Measurements from ENCODE around the gene USP21.

USP21 gene

GRCh38 chr1:161200421-161200991 lies 41.2 kb downstream of the USP21 start:
- Histone ChIP-seq H3K27ac (ENCODE audit: low read depth, low read length, poor library complexity, severe bottlenecking) (no peak overlapping the region), H3K4me1 (ENCODE audit: insufficient read depth, low read length, severe bottlenecking) (peaks cover 21% of the 10 kb centered on the region), H4K20me1 (ENCODE audit: insufficient read depth, low read length) (no peaks in the 10 kb centered on the region), H3K36me3 (ENCODE audit: insufficient read depth, low read length) (peaks cover 17% of the 10 kb centered on the region), H3K9me3 (ENCODE audit: low read length) (no peaks in the 10 kb centered on the region), H3K4me2 (ENCODE audit: low read length) (no peak overlapping the region), H3K9me2 (ENCODE audit: low read depth, low read length) (no peaks in the 10 kb centered on the region), H3K27me3 (ENCODE audit: insufficient read depth, low read length) (no peaks in the 10 kb centered on the region), H3K4me3 (ENCODE audit: low read depth, low read length, poor library complexity, severe bottlenecking) (no peak overlapping the region), H3K9ac (ENCODE audit: low read length) (no peak overlapping the region), H2AFZ (ENCODE audit: low read length) (no peak overlapping the region), H3F3A (ENCODE audit: insufficient read depth, low read length) (no peaks in the 10 kb centered on the region), H3K79me2 (ENCODE audit: insufficient read depth, low read length) (no peaks in the 10 kb centered on the region)
- TF ChIP-seq, protein P1, sequence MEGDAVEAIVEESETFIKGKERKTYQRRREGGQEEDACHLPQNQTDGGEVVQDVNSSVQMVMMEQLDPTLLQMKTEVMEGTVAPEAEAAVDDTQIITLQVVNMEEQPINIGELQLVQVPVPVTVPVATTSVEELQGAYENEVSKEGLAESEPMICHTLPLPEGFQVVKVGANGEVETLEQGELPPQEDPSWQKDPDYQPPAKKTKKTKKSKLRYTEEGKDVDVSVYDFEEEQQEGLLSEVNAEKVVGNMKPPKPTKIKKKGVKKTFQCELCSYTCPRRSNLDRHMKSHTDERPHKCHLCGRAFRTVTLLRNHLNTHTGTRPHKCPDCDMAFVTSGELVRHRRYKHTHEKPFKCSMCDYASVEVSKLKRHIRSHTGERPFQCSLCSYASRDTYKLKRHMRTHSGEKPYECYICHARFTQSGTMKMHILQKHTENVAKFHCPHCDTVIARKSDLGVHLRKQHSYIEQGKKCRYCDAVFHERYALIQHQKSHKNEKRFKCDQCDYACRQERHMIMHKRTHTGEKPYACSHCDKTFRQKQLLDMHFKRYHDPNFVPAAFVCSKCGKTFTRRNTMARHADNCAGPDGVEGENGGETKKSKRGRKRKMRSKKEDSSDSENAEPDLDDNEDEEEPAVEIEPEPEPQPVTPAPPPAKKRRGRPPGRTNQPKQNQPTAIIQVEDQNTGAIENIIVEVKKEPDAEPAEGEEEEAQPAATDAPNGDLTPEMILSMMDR (IDR thresholded peaks at IDR 0.05; ENCODE audit: low read length) = no peak
- no peak for TF ChIP-seq EZH2 (IDR thresholded peaks at IDR 0.05; ENCODE audit: borderline replicate concordance, low read length)

DNA sequence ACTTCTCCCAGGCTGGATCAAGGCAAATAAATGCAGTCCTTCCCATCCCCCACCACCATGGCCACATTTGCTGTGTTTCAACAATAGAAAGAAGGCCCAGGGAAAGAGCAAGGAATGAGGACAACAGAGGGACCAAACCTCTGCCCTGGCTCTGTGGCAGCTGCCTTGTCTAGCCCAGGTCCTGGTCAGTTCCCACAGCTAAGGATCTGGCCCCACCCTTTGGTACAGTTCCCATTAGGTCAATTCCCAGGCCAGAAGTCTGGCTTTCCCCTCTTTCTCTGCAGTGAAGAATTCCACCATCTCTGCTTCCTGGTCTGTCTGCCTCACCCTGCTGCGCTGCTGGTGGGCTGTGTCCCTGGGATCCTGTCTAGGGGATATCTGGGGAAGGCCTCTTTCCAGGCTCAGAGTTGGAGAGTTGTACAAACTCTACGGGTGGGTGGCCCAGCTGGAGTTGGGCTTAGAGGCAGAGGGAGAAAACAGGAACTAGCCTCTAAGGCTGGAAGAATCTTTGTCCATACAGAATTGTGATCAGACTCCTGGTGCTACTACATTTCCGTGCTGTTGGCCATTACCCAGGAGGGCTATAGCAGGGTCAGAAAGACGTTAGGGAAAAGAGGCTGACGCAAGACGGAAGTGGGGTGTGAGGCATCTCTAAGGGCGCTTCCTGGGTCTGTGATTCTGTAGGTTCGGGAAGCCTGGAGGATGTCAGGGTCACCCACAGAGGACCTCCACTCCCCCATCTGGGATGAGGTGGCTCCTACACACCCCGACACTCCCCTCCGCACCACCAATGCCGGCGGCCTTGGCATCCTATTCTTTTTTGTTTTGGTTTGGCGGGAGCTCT lies 41.9 kb downstream of the USP21 start:
- TF ChIP-seq, protein P1 (IDR thresholded peaks at IDR 0.05; ENCODE audit: low read length) = no peak
- TF ChIP-seq EZH2 (IDR thresholded peaks at IDR 0.05; ENCODE audit: borderline replicate concordance, low read length) = no peak
- H3K4me1 ChIP-seq (ENCODE audit: insufficient read depth, low read length, severe bottlenecking) = peaks cover 21% of the 10 kb centered on the region
- H3K27ac ChIP-seq (ENCODE audit: low read depth, low read length, poor library complexity, severe bottlenecking) = peak overlapping the region; percentile 63
- H3K4me2 ChIP-seq (ENCODE audit: low read length) = peak overlapping the region; percentile 77
- H3K27me3 ChIP-seq (ENCODE audit: insufficient read depth, low read length) = no peaks in the 10 kb centered on the region
- no peaks in the 10 kb centered on the region for H4K20me1 ChIP-seq (ENCODE audit: insufficient read depth, low read length)
- H3K36me3 ChIP-seq (ENCODE audit: insufficient read depth, low read length) = peaks cover 22% of the 10 kb centered on the region
- peak overlapping the region; percentile 84 for H3K4me3 ChIP-seq (ENCODE audit: low read depth, low read length, poor library complexity, severe bottlenecking)
- H2AFZ ChIP-seq (ENCODE audit: low read length) = peak overlapping the region; percentile 27
- no peaks in the 10 kb centered on the region for H3K79me2 ChIP-seq (ENCODE audit: insufficient read depth, low read length)
- H3K9me3 ChIP-seq (ENCODE audit: low read length) = no peaks in the 10 kb centered on the region
- H3F3A ChIP-seq (ENCODE audit: insufficient read depth, low read length) = no peaks in the 10 kb centered on the region
- peak overlapping the region; percentile 91 for H3K9ac ChIP-seq (ENCODE audit: low read length)
- H3K9me2 ChIP-seq (ENCODE audit: low read depth, low read length) = no peaks in the 10 kb centered on the region

DNA sequence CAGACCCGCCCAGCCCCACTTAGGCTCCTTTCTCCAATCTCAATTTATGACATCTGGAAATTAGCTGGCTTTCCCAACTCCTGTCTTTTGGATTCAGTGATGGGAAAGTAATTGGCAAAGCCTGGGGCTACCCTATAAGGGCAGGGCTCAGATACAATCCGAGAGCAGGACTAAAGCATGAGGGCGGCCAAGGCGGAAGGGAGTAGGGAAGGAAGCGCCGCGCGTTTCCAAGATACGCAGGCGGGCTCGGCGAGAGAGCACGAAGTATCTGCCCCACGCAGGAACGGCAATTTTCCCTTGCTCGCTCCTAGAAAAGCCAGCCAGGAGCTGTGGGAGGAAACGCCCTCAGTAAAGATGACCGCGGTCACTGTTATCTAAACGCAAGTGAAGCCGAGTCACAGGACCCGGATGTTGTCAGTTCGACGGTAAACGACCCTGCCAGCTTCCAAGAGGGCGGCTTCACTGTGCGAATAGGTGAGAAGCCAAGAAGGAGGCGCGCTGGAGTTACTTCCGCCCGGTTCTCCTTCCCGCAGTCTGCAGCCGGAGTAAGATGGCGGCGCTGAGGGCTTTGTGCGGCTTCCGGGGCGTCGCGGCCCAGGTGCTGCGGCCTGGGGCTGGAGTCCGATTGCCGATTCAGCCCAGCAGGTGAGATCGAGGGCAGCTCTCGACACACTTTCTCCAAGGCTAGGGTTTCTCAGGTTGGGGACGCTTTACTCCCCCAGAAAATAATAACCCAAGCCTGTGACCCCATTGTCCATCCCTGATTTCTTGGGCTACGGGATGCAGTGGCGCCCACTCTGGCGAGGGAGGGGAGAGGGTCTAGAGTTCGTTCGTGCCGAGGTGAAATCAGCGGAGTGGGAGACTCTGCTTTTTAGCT lies 42.8 kb downstream of the USP21 start, which contains the start of gene NDUFS2:
Gene NDUFS2, plus strand, starts transcription at position 532 of the 877 bp plus-strand sequence. Its CDS starts 19 bp downstream, at position 551.
- Histone ChIP-seq H3K9me2 (ENCODE audit: low read depth, low read length) (no peaks in the 10 kb centered on the region), H3K79me2 (ENCODE audit: insufficient read depth, low read length) (no peaks in the 10 kb centered on the region), H3K4me1 (ENCODE audit: insufficient read depth, low read length, severe bottlenecking) (peaks cover 21% of the 10 kb centered on the region), H2AFZ (ENCODE audit: low read length) (peak within 1 kb of the TSS; percentile 27), H3K9ac (ENCODE audit: low read length) (peak within 1 kb of the TSS; percentile 91), H3K36me3 (ENCODE audit: insufficient read depth, low read length) (peaks cover 31% of the 10 kb centered on the region), H3K27ac (ENCODE audit: low read depth, low read length, poor library complexity, severe bottlenecking) (peak within 1 kb of the TSS; percentile 77), H3F3A (ENCODE audit: insufficient read depth, low read length) (no peaks in the 10 kb centered on the region), H4K20me1 (ENCODE audit: insufficient read depth, low read length) (no peaks in the 10 kb centered on the region), H3K9me3 (ENCODE audit: low read length) (no peaks in the 10 kb centered on the region), H3K4me3 (ENCODE audit: low read depth, low read length, poor library complexity, severe bottlenecking) (peak within 1 kb of the TSS; percentile 84), H3K4me2 (ENCODE audit: low read length) (peak within 1 kb of the TSS; percentile 77), H3K27me3 (ENCODE audit: insufficient read depth, low read length) (no peaks in the 10 kb centered on the region)
- TF ChIP-seq EZH2 (IDR thresholded peaks at IDR 0.05; ENCODE audit: borderline replicate concordance, low read length) = no peak
- TF ChIP-seq, protein P1 (IDR thresholded peaks at IDR 0.05; ENCODE audit: low read length) = peak; percentile 53

All from OCI-LY1 (cell line).